ENCODE measurements around the gene KCTD4. TPM values are rescaled to one million over a fixed set of nuclear protein-coding genes. Genes with fewer than 3 reads are reported as not detected.

The KCTD4 gene
- total RNA-seq, result under 0.01 TPM in 1 of 2 replicates, not detected in the other

GRCh38 chr13:45200701-45201232 lies at the start of gene KCTD4:
TSS of gene KCTD4 (minus strand) at chr13:45201045. CDS start at chr13:45194567, 6,478 bp downstream.

Other genes starting within 250 kb of the KCTD4 start
- gene NUFIP1, start 211.6 kb downstream of the KCTD4 start, total RNA-seq, result 5.2 and 5.7 TPM in 2 replicates
- gene GPALPP1, start 211.5 kb downstream of the KCTD4 start, total RNA-seq, result 31.4 and 40.9 TPM in 2 replicates
- 30.7 and 31.6 TPM in 2 replicates for gene GTF2F2, start 80.5 kb downstream of the KCTD4 start, total RNA-seq
- gene TPT1, start 140.1 kb upstream of the KCTD4 start, total RNA-seq, result 2,458 and 2,781 TPM in 2 replicates
- gene SLC25A30, start 217.3 kb upstream of the KCTD4 start, total RNA-seq, result 21.9 and 32.7 TPM in 2 replicates

All from thoracic aorta endothelial cell (primary cell).